Spleen (tissue), 11 donors: ENCODE results near the gene SAFB2. TPM values are rescaled to one million over a fixed set of nuclear protein-coding genes. Genes with fewer than 3 reads are reported as not detected.

Experiments
- DNase-seq: peaks from one replicate; pipeline ENCODE4 v3.0.0-alpha.2; 2020
- H3K27ac ChIP-seq, 8 donors: fragments of 200-600 bp; sonication (generic) in 7 of 8; 1 replicate in 4 of 8; 2 replicates in 4 of 8; pipeline versions ENCODE4 v1.5.0 to v1.8.0; 2016 to 2021; ENCODE audit warnings: inconsistent platforms in 4 of 8, mild to moderate bottlenecking in 4 of 8, moderate library complexity in 1 of 8
- H3K27me3 ChIP-seq, 7 donors: fragments of 200-600 bp; sonication (generic) in 6 of 7; replicated peaks in 1 of 7; 1 replicate in 4 of 7; 2 replicates in 3 of 7; pipeline versions ENCODE4 v1.5.0 to v1.8.0; 2016 to 2021; ENCODE audit warnings: inconsistent platforms in 3 of 7, mild to moderate bottlenecking in 1 of 7
- H3K36me3 ChIP-seq, 6 donors: fragments of 200-600 bp; sonication (generic) in 5 of 6; 1 replicate in 4 of 6; 2 replicates in 2 of 6; pipeline versions ENCODE4 v1.5.0 to v1.8.0; 2016 to 2021; ENCODE audit warnings: inconsistent platforms in 2 of 6
- H3K4me1 ChIP-seq, 6 donors: fragments of 200-600 bp; sonication (generic) in 5 of 6; 1 replicate in 3 of 6; 2 replicates in 3 of 6; pipeline versions ENCODE4 v1.5.0 to v1.8.0; 2016 to 2021; ENCODE audit warnings: inconsistent platforms in 3 of 6
- H3K4me3 ChIP-seq, 8 donors: fragments of 200-600 bp; sonication (generic) in 7 of 8; 1 replicate in 4 of 8; 2 replicates in 4 of 8; pipeline versions ENCODE4 v1.5.0 to v1.8.0; 2016 to 2021; ENCODE audit warnings: inconsistent platforms in 4 of 8, mild to moderate bottlenecking in 4 of 8, moderate library complexity in 2 of 8
- H3K9me3 ChIP-seq, 8 donors: fragments of 200-600 bp; sonication (generic) in 7 of 8; 1 replicate in 4 of 8; 2 replicates in 4 of 8; pipeline versions ENCODE4 v1.5.0 to v1.8.0; 2016 to 2021; ENCODE audit warnings: inconsistent platforms in 4 of 8
- CTCF ChIP-seq, 11 experiments: fragments of 200-600 bp in 7 of 11; fragments of 450-650 bp in 4 of 11; sonication (generic) in 4 of 11; IDR thresholded peaks in 8 of 11; conservative IDR thresholded peaks in 3 of 11; 1 replicate in 7 of 11; 2 replicates in 4 of 11; pipeline versions ENCODE4 v1.4.0 to v1.8.0; 2016 to 2021; ENCODE audit warnings: antibody characterized with exemption in 11 of 11, inconsistent platforms in 4 of 11, mild to moderate bottlenecking in 1 of 11
- POLR2A ChIP-seq, 3 donors: fragments of 450-650 bp; IDR thresholded peaks; one replicate each; pipeline ENCODE4 v1.5.1; 2017; ENCODE audit warnings: antibody characterized with exemption in 3 of 3, mild to moderate bottlenecking in 1 of 3
- POLR2AphosphoS5 ChIP-seq, 3 donors: sonication (generic); formaldehyde crosslinking; IDR thresholded peaks; one replicate each; pipeline ENCODE4 v1.5.1; 2017; ENCODE audit warnings: antibody characterized with exemption in 3 of 3
- WGBS, 5 donors: extraction: QIAGEN DNeasy Blood & Tissue Kit in 3 of 5; methylation state at CpG; one replicate each; pipeline versions ENCODE4 v1.1.5 to v1.1.7; 2013 to 2018; 5-methylcytosine and 5-hydroxymethylcytosine counted together
- intact Hi-C: fragments of 100-400 bp; cut with DNase I; formaldehyde crosslinking; loops from one replicate; pipeline ENCODE4 v1.15.0; 2023; ENCODE audit warnings: low total_unique reads
- polyA plus RNA-seq, 3 donors: library from polyadenylated mRNA; stranded (reverse); fragments of 200-250 nt; gene quantifications; one replicate each; pipeline ENCODE4 v1.2.1, GENCODE V29; 2013
- total RNA-seq, 7 donors: library from RNA; depleted of rRNA in 3 of 7; stranded (reverse); fragments of >200 nt in 3 of 7; fragmentation: NEBNext Ultra II Directional in 4 of 7; extraction: Animal tissue kit (Norgen Biotek cat#: 25700) in 4 of 7; gene quantifications; one replicate each; pipeline versions ENCODE4 v1.1.0 to v1.2.1, GENCODE V29; 2016 to 2021
- donor health status: healthy with polysubstance abuse.
- donor health status: DM: no; HTN: no; CAD: no; lungs with moderate emphysema.
- donor health status: DM: no; HTN: no; CAD: no.
- donor health status: Bipolar disorder and iron deficiency.
- donor health status: healthy.
- donor health status: DM: no; HTN: no; CAD: no.
- donor health status: DM: yes; HTN: yes; CAD: no.

The SAFB2 gene
- total and polyA plus RNA-seq, 10 donors = 34.8 to 146 (median 110) TPM

- 84 to 96% (median 95%) methylated on average over 2 of the region's 2 CpGs for WGBS, 5 donors
- H3K36me3 ChIP-seq = peaks cover 0 to 84% (median 74%) of the 10 kb centered on the region in 6 donors
- H3K27ac ChIP-seq = no peak overlapping the region
- H3K27me3 ChIP-seq = no peaks in the 10 kb centered on the region
- intact Hi-C loops = no loop called here
- H3K4me3 ChIP-seq = no peak overlapping the region
- DNase-seq = no peak
- TF ChIP-seq POLR2A (IDR thresholded peaks at IDR 0.05) = no peak
- no peak for TF ChIP-seq CTCF (IDR thresholded peaks at IDR 0.05 in 8 of 11, conservative IDR thresholded peaks at IDR 0.05 in 3 of 11)
- no peak for TF ChIP-seq POLR2AphosphoS5 (IDR thresholded peaks at IDR 0.05)
- H3K4me1 ChIP-seq = peaks cover 0 to 52% (median 22%) of the 10 kb centered on the region in 6 donors
- no peaks in the 10 kb centered on the region for H3K9me3 ChIP-seq
These were observed 21.5 kb upstream of the SAFB2 start for GRCh38 chr19:5644037-5644436.

- DNase-seq = no peak
- H3K27me3 ChIP-seq = no peaks in the 10 kb centered on the region
- 87 to 92% (median 89%) methylated on average over 4 of the region's 4 CpGs for WGBS, 5 donors
- H3K9me3 ChIP-seq = no peaks in the 10 kb centered on the region
- no peak for TF ChIP-seq CTCF (IDR thresholded peaks at IDR 0.05 in 8 of 11, conservative IDR thresholded peaks at IDR 0.05 in 3 of 11)
- no peak for TF ChIP-seq POLR2AphosphoS5 (IDR thresholded peaks at IDR 0.05)
- TF ChIP-seq POLR2A (IDR thresholded peaks at IDR 0.05) = no peak
- intact Hi-C loops = no loop called here
- no peak overlapping the region for H3K4me3 ChIP-seq
- peaks cover 0 to 78% (median 68%) of the 10 kb centered on the region in 6 donors for H3K36me3 ChIP-seq
- H3K4me1 ChIP-seq = peaks cover 2 to 61% (median 26%) of the 10 kb centered on the region in 6 donors
- H3K27ac ChIP-seq = no peak overlapping the region
These were observed 20.5 kb upstream of the SAFB2 start for GRCh38 chr19:5643060-5643459.

GRCh38 chr19:5642204-5642603 lies 19.6 kb upstream of the SAFB2 start:
- H3K36me3 ChIP-seq = peaks cover 0 to 76% (median 59%) of the 10 kb centered on the region in 6 donors
- peak overlapping the region in 2 of 8 donors; percentile 4 to 49 for H3K27ac ChIP-seq
- no peak for TF ChIP-seq POLR2AphosphoS5 (IDR thresholded peaks at IDR 0.05)
- TF ChIP-seq CTCF (IDR thresholded peaks at IDR 0.05 in 8 of 11, conservative IDR thresholded peaks at IDR 0.05 in 3 of 11) = no peak
- TF ChIP-seq POLR2A (IDR thresholded peaks at IDR 0.05) = no peak
- peak; percentile 20 for DNase-seq
- WGBS, 5 donors = 69 to 83% (median 76%) methylated on average over 2 of the region's 2 CpGs
- intact Hi-C loops = no loop called here
- H3K27me3 ChIP-seq = no peaks in the 10 kb centered on the region
- peaks cover 8 to 69% (median 35%) of the 10 kb centered on the region in 6 donors for H3K4me1 ChIP-seq
- H3K9me3 ChIP-seq = no peaks in the 10 kb centered on the region
- no peak overlapping the region for H3K4me3 ChIP-seq

GRCh38 chr19:5641171-5641570 lies 18.6 kb upstream of the SAFB2 start:
- peak overlapping the region in 1 of 8 donors; percentile 49 for H3K27ac ChIP-seq
- 92 to 96% (median 93%) methylated on average over 4 of the region's 4 CpGs for WGBS, 5 donors
- no peaks in the 10 kb centered on the region for H3K9me3 ChIP-seq
- no peak overlapping the region for H3K4me3 ChIP-seq
- peaks cover 8 to 79% (median 35%) of the 10 kb centered on the region in 6 donors for H3K4me1 ChIP-seq
- TF ChIP-seq POLR2A (IDR thresholded peaks at IDR 0.05) = no peak
- no peak for TF ChIP-seq POLR2AphosphoS5 (IDR thresholded peaks at IDR 0.05)
- no peak for TF ChIP-seq CTCF (IDR thresholded peaks at IDR 0.05 in 8 of 11, conservative IDR thresholded peaks at IDR 0.05 in 3 of 11)
- H3K36me3 ChIP-seq = peaks cover 0 to 76% (median 49%) of the 10 kb centered on the region in 6 donors
- intact Hi-C loops = no loop called here
- no peaks in the 10 kb centered on the region for H3K27me3 ChIP-seq
- no peak for DNase-seq
